AG09319 (cell line): Measurements from ENCODE around the gene TRAPPC5.

Source experiments
- DNase-seq: peaks from one replicate; pipeline ENCODE4 v3.0.0-alpha.2; 2010; ENCODE audit warnings: low read depth; ENCODE audit errors: extremely low read depth
- CTCF ChIP-seq: IDR thresholded peaks from 2 replicates; pipeline ENCODE4 v1.5.1; 2011; ENCODE audit warnings: low read depth, mild to moderate bottlenecking, inconsistent platforms, low read length, moderate library complexity

TRAPPC5 gene

DNA sequence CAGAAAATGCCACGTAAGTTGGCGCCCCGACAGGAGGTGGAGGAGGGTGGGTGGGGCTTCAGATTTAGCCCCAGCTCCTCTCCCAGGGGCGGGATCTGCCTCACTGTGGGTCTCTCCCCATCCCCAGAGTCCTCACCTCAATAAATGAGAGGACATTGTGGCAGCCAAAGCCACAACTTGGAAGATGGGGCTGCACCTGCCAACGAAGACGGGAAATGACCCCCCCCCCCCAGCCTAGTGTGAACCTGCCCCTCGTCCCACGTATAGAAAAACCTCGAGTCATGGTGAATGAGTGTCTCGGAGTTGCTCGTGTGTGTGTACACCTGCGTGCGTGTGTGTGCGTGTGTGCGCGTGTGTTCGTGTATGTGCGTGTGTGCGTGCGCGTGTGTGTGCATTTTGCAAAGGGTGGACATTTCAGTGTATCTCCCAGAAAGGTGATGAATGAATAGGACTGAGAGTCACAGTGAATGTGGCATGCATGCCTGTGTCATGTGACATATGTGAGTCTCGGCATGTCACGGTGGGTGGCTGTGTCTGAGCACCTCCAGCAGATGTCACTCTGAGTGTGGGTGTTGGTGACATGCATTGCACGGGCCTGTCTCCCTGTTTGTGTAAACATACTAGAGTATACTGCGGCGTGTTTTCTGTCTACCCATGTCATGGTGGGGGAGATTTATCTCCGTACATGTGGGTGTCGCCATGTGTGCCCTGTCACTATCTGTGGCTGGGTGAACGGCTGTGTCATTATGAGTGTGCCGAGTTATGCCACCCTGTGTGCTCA lies 1.5 kb upstream of the TRAPPC5 start:
- no peak for DNase-seq
- no peak for TF ChIP-seq CTCF

- no peak for TF ChIP-seq CTCF
- no peak for DNase-seq
These were observed 645 bp upstream of the TRAPPC5 start for GRCh38 chr19:7679771-7680605.

DNA sequence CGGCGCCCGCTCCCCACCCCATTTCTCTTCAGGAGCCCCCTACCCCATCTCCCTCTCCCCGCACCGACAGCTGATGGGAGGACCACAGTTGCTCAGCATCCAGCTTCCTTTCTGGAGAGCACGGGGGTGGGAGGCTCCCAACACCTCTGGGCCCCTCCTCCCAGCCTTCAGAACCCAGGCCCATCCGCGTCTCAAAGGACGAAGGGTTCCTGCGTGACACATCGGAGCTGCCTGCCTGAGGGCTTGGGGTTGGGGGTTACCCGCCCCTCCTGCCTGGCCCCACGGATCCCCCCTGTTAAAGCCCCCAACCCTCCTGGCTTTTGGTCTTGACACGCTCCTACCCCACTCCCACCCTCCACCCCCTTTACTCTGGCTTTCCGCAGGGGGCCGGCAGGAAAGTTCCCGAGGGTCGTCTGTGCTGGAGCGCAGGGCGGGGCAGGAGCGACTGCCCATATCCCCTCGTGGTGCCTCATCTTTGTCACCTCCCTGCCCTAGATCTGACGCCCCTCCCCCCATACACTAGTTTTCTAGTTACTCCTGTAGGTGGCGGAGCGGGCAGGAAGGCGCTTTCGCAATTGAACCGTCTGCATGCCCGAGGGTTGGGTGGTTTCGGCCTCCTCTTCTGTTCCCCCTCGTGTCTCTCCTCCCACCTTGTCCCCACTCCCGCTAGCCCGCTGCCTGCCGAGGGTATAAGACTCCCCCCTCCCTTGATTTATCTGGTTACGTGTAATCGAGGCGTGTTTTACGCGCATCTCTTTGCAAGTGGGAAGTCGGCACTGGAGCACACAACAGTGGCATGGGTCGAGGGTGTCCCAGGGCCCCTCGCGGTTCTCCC lies 924 bp downstream of the TRAPPC5 start:
- DNase-seq: peak; percentile 44
- TF ChIP-seq CTCF: peak; percentile 68

- DNase-seq: no peak
- TF ChIP-seq CTCF: no peak
These were observed 1.7 kb downstream of the TRAPPC5 start for GRCh38 chr19:7682175-7682855.

GRCh38 chr19:7685546-7686445 lies 5.2 kb downstream of the TRAPPC5 start:
- no peak for DNase-seq
- no peak for TF ChIP-seq CTCF

- no peak for DNase-seq
- TF ChIP-seq CTCF: no peak
These were observed 6.5 kb downstream of the TRAPPC5 start for GRCh38 chr19:7687177-7687576.
